NOMO-1 treated with DMSO at 0.1 percent for 48 hours (cell line): ENCODE measurements around the gene LAMA2.
A peak's percentile ranks its signal among the peaks of the same experiment; 100 is the strongest.

Experiments used
- DNase-seq: peaks from one replicate; lab custom pipeline; 2025; ENCODE audit not compliant: unreplicated experiment; lab: John Stamatoyannopoulos, UW

LAMA2 gene

DNA sequence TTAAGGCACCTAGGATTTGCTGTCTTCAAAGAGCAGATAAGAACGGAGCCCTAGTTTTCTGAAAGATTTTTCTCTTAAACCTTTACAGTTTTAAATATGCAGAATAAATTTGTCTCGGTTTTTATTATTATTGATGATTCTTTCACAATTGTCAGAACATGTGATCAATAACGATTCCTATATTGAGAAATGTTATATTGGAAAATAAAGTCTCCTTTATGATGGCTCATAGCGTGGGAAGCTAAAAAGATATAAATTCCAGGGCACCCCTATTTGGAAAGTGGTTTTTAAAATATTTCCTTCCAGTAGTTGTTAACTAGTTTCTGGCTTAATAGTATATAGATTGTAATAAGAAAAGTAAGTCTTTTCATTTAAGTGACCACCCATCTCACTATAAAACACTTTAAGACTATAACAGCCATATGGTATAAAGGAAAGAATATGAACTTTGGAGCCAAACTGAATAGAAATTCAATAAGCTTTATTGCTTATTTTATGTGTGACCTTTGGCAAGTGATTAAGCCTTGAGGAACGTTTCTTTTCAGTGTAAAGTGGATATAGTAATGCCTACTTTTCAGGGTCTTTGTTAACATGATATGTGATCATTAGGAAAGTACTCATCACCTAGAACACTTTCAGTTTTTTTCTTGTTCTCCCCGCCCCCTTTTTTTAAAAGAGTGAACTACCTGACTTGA is 369.6 kb downstream of the LAMA2 start:
- no peak for DNase-seq

DNA sequence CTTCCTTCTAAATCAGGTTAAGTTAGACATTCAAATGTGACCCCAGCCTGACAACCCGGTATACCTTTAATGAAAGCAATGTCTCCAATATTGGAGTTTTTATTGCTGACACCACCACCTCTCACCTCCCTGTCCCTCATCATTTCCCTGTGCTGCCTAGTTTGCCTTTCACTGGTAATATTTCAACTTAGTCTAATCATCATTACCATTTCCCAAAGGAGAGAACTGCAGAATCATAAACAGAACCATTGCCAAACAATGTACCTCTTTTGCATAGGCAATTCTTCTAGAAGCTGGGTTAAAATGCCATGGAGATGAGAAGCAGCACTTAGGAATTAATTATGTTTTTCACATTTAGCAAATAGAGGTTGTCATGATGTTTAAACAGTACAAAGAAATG is 370.3 kb downstream of the LAMA2 start:
- no peak for DNase-seq

DNA sequence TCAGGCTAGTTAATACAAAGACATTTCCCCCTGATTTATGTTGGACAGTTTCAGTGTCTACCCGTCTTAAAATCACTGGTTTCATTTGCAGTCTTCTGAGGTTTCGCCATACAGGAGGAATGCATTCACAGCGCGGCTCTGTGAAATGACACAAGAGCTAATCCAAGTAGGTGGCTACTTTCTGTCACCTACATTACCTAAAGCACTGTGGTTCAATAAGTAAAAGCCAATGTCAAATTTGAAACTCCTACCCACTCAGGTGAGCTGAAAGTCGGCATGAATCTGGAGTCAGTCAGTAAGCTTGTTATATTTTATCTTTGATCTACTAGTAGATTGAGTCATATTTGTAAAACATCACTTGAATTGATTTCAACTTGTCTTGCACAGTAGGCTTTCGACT is 370.8 kb downstream of the LAMA2 start:
- no peak for DNase-seq

DNA sequence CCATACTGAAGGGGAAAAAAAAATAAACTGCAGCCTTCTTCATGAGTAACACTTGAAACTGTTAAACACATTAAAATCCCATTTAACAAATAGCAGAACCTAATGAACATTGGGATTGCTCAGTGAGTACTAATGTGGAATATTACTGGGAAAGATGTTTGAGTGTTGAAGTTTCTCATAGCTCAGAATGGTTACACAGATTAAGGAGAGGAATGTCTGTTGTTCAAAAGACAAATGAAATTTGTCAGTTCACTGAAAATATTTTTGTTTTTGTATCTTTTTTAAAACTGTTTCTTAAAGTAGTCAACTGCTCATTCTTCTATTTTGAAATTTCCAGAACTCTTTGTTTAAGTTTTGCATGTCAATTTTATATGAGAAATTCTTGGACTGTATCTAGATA is 374.3 kb downstream of the LAMA2 start:
- DNase-seq, result no peak

DNA sequence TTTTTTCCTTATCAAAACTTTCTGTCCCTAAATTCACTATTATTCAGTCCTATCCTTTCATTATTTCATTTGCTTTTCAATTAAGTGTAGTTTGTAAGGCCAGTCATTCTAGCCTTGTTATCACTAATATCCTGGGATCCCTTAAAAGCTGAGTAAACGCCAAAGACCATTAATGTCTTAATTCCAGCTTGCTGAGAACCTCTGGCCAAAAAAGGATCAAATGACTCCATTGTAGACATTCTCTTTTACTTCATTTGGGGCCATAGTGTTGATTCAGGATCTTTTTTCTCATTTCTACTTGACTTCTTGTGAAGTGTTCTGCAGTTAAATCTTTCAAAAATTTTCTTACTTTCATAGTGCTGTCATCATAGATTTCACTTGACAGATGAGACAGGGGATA is 379.7 kb downstream of the LAMA2 start:
- DNase-seq, result no peak

DNA sequence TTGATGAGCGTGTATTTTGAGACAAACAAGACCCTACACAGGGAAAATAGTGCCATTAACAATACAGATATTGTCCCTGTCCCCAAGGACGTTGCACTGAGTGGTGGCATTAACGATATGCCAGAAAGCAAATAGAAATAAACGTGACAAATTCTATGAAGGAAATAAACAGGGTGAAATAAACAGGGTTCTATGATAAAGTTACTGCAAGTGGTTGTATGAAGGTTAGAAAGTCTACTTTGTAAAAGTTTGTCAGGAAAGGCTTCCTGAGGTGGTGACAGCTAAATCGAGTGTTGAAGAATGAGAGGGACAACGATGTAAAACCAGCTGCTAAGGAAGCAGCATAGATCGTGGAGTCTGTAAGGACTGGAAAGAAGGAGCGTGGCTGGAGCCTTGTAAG is 380.2 kb downstream of the LAMA2 start:
- DNase-seq, result no peak

DNA sequence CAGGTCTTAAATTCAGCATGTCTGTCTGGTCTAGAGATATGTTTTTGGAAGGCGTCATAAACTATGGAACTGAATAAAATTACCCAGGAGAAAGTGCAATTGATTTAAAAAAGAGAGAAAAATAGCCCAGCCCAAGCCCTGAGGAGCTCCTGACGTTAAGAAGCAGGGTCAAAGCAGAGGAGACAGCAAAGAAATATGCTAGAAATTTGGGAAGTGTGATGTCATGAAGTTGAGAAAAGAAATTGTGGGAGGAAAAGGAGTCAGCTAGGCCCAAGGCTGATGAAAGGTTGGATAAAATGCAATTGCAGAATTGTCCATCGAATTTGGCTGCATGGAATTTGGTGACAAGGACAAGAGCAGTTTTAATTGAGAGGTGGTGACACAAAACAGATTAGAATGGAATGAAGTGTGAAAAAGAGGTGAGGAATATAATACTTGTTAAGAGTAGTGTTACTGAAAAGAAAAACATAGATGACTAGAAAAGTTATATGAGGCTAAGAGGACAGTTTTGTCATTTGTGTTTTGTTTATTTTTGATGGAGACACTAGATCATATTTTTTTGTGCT is 381.6 kb downstream of the LAMA2 start:
- DNase-seq, result no peak

DNA sequence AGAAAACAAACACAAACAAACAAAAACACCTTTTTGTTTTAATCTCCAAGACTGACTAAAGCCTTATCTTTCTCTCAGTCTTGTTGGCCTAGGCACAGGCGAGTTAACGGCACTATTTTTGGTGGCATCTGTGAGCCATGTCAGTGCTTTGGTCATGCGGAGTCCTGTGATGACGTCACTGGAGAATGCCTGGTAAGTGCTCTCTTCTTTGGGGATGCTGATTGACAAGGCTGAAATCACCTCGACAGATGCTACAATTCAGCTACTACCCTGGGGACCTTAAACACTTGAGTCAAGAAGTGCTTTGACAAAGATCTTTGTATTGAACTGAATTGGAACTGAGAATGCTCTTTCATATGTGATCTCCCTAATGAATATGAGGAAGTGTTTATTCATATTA is 384.1 kb downstream of the LAMA2 start:
- no peak for DNase-seq

DNA sequence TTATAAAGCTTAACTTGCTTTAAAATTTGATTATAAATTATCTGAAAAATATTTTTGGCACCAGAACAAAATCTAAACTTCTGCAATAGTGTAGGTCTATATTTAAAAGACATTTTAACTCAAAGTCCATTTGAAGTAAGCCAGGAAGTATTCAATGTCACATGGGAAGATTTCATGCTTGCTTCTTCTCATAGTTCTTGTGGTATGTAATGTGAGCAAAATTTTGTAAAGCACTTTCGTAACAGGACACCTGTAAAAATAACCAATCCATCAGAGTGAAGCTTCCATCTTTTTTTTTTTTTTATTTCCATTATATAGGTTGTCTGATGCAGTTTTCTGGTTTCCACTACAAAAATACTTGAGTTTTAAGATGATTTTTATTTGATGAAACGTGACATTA is 386.1 kb downstream of the LAMA2 start:
- DNase-seq, result no peak

DNA sequence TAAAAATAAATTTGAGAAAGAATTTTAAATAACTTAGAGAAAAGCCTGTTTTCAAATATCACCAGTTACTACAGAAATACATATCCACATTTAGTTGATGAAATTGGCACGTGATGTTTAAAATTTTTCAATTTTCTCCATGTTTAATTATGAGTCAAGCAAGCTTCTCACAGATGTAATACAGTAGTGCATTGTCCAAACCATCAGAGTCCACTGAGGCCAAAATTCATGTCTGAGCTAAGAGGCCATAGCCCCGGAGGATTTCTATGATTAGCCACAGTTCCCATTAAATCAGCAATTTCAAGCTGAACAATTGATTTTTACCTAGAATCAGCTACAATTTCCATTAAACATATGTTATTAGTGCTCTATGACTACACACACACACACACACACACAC is 387.0 kb downstream of the LAMA2 start:
- DNase-seq, result no peak

DNA sequence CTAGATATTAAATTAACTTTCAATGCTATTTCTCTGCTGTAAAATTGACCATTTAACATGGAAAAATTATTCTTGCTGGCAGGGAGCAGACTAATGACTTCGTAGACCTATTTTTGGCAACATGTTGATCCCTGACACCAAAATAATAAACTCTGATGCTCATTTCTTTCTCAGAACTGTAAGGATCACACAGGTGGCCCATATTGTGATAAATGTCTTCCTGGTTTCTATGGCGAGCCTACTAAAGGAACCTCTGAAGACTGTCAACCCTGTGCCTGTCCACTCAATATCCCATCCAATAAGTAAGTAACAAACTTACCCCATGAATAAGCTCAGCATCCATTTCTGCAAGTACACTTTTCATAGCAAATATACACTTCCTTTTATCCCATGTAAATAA is 387.5 kb downstream of the LAMA2 start:
- no peak for DNase-seq

DNA sequence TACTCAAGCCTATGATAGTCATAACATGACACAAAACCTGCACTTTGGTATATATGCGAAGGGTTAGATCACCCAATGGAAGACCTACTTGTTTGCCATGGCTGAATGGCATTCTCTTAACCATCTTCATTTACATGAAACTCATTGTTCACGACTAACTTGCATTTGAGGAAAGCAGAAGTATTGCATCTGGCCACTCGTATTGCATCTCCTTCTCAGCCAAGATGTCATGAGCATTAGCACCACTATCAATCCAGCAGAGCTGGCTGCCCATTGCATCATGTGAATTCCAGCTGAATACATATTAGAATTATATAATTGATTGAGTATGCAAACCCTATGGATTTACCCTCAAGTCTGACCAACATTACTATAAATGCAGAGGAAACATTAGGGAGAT is 390.2 kb downstream of the LAMA2 start:
- DNase-seq, result peak; percentile 1

DNA sequence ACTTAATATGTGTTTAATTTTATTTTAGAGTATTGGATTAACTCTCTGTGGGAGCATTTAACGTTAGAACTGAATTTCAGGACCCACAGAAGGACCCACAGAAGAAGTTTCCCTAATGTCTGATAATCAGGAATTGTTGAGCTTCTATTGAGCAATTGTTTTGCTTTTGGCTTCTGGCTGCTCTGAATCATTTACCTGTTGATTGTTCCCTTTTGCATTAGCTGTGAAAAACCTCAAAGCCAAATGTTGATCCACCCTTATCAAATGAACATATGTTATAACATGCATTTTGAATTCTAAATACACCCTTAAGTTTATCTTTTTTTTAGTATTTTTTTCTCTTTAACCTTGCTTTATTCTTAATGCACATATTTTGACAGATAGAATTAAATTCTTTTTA is 393.5 kb downstream of the LAMA2 start:
- no peak for DNase-seq

DNA sequence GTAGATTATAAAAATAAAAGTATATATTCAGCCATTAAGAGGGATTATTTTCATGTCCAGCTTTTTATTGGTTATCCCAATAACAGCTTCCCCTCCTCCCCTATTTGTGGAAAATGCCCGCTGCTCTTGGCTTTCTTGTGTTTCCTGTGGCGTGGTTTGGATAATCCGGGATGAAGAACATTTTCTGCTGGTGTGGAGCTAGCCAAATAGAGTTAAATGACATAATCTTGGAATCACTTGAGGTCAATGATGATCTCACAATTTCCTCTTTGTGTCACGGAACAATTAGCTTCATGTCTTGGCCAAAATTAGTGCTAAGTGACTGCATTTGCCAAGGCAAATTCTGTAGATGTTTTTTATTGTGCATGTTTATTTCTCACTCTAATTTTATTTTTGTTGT is 394.0 kb downstream of the LAMA2 start:
- DNase-seq, result no peak

DNA sequence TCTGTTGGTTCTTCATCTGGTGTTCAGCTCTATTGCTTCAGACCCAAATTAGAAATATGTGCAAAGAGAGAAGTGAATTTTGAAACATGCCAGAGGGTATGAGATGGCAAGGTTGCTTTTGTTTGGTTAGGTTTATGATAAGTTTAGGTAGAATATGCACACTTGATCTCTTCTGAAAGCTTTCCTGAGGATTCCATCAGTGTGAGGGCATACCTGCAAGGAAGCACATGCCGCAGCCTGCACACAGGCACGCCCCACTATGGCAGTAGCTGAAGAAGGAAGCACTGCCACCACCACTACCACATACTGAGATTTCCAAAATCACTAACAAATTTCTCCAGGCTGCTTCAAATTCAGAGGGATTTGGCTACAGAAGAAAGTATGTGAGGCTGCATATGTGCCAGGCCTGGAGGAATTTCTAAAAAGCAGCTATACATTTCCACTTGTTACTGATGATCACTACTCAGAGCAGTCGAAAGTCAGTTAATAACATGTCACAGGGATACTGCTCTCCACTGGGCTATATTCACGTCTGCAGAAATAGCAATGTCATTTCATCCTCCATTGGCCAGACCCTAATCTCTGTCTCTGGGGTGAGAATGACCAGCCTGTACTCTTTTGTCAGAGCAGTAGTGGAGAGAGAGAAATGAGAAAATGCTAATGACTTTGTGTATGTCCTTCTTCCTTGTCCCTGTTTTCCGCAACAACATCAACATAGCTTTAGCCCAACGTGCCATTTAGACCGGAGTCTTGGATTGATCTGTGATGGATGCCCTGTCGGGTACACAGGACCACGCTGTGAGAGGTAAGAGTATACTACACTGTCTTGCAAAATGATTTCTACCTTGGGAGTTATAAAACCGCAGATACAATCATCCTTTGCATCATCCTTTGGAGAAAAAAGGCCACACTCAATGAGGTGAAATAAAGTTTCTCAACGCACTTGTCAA is 396.7 kb downstream of the LAMA2 start:
- no peak for DNase-seq

DNA sequence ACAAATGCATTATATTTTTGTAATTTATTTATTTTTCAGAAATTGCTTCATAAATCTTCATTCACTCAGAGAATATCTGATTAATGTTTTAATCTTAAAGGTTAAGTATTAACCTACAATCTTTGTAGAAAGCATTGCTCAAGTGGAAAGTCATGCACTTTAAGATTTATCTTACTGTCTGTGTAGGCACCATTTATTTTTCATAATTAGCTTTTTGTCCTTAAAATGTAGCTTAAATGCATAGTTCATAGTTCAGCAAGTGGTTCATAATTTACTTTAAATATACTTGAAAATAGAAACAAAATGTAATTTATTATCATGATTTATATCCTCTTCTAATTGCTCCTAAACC is 397.3 kb downstream of the LAMA2 start:
- no peak for DNase-seq

DNA sequence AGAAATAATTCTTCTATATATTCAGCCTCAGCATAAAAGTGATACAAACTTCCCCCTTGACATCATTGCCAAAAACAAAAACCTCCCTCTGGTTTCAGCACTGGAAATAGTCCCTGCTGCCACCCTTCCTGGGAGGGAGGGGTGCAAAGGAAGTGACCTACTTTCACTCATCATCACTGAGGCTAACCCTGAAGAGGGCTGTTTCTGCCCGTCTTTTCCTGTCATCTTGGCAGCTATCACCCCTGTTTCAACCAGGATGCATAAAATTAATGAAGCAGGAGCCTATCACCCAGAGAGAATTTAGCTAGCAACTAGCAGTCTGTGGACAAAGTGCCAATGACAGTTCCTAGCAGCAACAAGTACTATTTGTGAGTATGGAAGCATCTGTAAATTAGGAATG is 397.8 kb downstream of the LAMA2 start:
- no peak for DNase-seq

DNA sequence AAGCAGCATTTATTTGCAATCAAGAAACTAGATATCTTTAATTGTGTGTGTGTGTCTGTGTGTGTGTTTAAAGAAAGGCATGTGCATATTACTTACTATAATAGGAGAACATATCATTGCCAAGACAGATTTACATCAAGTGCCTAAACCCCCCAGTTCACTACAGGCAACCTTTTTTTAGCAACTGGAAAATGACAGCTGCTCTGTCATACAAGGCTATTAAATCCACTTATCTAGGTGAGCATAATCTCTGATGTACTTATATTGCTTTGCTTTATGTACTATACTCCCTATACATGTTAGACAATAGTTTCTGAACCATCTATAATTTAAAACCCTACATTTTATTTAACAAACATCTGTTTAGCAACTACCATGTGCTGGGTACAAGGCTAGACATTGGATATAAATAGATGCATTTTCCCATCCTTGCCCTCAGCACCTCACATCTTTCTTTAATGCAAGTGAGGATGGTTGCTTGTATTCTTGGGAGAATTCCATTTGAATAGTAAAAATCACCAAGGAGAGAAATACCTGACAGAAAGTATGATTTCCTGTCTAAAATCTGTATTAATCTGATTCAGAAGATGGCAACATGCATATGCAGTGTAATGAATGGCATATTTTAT is 398.3 kb downstream of the LAMA2 start:
- DNase-seq, result no peak

DNA sequence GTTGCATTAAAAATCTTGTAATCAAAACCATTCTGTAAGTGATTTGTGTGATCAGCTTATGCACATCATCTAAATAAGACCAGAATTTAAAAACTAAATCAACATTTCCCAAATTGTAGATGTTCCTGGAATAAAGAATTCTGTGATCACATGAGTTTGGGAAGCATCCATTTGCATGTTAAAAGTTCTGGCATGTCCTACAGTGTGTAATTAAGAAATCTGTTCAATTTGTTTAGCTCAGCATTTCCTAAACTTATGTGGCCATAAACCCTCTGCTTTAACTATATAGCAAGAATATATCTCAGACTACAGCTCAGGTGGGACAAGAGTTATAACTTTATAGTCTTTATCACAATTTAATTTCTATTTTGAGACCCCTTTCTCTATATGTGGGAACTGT is 399.1 kb downstream of the LAMA2 start:
- DNase-seq, result no peak

DNA sequence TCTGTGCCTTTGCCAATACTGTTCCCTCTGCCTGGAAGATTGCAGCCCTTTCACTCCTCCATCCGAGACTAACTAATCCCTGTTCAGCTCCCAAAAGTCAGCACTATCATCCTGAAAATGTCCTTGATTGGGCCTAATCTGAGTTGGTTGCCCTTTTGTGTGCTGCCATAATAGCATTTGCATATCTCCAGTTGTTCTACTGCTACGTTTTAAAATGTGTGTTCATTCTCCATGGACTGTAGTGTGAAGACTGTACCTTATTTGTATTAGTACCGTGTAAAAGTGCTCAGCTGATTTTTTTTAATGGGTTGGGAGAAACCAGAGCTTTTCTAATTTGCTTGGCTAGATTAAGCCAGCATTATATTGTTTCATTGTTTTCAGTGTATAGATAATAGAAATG is 401.3 kb downstream of the LAMA2 start:
- DNase-seq, result no peak

DNA sequence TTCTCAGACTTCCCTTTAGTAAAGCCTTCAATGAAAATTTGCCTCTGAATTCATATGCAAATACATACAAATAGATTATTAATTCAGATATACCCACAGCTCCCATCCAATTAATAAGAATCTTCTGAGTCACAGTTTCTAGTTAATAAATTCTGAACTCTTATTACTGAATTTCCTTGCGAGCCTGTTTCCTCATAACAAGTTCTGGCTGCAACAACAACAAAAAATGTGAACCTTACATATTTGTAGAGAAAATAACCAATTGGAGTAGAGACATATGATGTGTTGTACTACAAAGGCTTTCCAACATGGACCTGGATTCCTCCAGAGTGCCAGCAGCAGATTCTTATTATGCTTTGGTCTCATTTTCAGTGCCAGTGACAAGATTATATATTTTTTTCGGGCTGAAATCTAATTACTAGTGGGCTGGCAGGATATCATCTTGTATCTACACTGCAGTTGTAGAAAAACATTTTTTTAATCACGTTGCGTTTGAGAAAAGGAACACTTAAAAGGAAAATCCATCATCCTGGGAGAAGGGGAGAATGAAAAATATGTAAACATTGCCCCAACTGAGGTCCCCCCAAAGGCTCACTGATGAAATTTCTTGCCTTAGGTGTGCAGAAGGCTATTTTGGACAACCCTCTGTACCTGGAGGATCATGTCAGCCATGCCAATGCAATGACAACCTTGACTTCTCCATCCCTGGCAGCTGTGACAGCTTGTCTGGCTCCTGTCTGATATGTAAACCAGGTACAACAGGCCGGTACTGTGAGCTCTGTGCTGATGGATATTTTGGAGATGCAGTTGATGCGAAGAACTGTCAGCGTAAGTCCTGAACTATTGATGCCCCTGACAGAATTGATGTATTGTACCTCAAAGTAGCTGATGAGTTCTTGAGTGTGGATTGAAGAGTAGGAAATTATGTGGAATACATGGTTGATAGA is 404.6 kb downstream of the LAMA2 start:
- DNase-seq, result no peak
